Stimulated activated CD4-positive, alpha-beta T cell treated with anti-CD3 and anti-CD28 coated beads, TNF-alpha, amount 100 ng/mL, for 24 hours (primary cell): ENCODE results near the gene NFIX.
A peak's percentile ranks its signal among the peaks of the same experiment; 100 is the strongest.

Experiments
- DNase-seq, 3 experiments: peaks; one replicate each; pipeline ENCODE4 v3.0.0-alpha.2; 2020; ENCODE audit warnings: low read depth in 3 of 3

Gene NFIX

GRCh38 chr19:13122980-13123957 is 128.0 kb downstream of the NFIX start:
- no peak for DNase-seq

- no peak for DNase-seq
Measured at GRCh38 chr19:13127051-13127450, 131.8 kb downstream of the NFIX start.

DNA sequence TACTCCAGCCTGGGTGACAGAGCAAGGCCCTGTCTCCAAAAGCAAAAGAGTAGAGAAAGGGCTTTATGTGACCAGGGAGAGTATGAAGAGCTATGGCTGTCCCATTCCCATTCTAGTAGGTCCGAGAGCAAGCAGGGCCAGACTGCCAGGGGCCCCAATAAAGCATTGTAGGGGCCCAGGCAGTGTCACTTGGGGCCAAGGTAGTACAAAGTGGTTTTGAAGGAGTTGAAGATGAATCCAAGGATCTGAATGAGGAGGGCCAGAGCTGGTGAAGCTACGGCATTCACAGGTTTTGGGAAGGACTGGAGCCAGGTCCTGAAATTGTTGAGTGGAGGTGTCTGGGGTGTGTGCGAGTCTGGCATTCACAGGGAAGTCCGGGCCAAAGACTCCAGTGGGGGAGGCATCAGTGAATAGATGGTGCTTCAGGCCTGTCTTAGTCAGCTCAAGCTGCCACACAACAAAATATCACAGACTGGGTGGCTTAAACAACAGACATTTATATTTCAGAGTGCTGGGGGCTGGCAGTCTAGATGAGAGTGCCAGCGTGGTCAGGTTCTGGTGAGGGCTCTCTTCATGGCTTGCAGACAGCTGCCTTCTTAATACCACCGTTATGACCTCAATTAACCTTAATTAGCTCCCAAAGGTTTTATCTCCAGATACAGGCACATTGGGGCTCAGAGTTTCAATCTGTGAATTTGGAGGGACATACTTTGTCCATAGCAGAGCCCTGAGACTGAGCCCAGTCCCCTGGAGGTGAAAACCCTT is 132.7 kb downstream of the NFIX start:
- no peak for DNase-seq

GRCh38 chr19:13128583-13128982 is 133.3 kb downstream of the NFIX start:
- no peak for DNase-seq

GRCh38 chr19:13129384-13129783 is 134.1 kb downstream of the NFIX start:
- DNase-seq = no peak

DNA sequence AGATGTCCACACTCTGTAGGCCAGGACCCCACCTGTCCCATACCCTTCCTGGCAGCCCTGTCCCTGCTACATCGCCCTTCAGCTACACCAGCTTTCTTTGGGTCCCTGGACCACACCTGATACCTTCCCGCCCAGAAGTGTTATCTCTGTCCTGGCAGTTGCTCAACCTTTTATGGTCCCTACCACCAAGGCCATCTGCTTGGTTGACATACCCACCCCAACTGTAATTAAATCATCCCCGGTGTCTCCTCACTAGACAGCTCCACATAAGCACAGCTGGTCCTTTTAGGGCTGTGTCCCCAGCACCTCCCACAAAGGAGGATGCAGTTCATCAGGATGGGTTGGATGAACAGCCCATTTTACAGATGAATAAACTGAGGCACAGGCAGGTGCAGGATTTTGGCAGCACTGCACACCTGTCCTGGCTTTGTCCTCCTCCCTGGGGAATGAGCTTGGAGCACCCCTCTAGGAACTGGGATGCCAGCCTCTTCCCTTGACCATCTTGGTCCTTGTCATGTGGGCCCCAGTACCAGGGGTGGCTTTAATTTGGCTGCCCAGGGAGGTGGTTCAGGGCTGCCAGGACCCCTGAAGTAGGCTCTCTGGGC is 135.7 kb downstream of the NFIX start:
- no peak for DNase-seq

DNA sequence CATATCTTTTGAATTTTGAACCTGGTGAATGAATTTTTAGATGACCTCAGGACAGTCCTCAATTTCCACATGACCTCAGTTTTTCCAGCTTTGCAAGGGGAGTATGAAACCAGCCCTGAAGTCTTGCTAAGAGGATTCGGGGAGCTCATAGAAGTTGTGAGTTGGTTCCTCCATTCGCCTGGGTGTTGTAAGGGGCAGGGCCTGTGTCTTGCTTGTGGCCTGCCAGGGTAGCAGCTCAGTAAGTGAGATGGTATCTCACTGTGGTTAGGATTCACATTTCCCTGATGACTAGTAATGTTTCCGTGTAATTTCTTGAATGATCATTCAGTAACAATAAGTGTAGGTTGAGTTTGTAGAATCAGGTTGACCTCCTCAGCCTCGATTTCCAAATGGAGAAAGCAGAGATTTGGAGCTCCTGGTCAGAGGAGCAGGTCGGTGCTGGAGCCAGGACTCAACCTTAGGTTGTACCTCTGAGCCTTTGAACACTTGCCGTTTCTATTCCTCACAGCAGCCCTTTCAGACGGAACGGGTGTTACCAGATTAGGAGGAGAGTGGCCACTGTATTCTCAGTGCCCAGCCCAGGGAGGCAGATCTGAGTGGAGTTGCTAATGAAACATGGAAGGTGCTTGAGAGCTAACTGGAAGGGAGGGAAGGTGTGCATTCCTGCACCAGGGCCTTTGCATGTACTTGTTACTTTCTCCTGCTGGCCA is 137.4 kb downstream of the NFIX start:
- peak in 1 of 3 experiments; percentile 70 for DNase-seq

DNA sequence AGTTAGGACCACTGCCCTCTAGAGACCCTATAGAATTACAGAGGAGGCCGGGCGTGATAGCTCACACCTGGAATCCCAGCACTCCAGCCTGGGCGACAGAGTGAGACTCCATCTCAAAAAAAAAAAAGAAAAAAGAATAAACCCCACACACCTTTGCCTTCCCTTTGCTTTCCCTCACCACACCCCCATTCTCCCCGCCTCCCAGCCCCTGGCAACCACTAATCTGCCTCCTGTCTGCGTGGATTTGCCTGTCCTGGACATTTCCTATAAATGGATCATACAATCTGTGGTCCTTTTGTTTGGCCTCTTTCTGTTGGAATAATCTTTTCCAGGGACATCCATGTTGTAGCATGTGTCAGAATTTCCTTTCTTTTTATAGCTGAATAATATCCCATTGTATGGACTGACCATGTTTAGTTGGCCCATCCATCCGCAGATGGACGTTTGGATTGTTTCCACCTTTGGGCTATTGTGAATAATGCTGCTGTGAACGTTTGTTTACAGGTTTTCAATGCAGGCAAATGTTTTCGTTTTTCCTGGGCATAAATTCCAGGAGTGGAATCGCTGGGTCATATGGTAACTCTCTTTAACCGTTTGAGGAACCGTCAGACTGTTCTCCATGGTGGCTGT is 138.1 kb downstream of the NFIX start:
- DNase-seq = no peak

DNA sequence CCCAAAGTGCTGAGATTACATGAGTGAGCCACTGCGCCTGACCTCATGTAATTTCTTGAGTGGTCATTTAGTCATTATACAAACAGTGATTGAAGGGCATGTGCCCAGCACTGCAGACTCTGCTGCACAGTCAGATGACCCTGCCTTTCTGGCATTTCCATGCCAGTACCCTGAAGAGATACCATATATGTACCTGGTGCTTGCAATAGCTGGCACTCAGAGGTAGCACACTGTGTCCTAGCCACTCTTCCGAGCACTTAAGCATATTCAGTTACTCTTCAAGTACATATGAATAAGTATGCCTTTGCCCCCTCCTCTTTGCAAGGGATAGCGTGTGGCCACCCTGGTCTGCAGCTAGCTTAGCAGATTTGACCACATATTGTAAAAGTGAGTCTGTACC is 139.4 kb downstream of the NFIX start:
- no peak for DNase-seq

DNA sequence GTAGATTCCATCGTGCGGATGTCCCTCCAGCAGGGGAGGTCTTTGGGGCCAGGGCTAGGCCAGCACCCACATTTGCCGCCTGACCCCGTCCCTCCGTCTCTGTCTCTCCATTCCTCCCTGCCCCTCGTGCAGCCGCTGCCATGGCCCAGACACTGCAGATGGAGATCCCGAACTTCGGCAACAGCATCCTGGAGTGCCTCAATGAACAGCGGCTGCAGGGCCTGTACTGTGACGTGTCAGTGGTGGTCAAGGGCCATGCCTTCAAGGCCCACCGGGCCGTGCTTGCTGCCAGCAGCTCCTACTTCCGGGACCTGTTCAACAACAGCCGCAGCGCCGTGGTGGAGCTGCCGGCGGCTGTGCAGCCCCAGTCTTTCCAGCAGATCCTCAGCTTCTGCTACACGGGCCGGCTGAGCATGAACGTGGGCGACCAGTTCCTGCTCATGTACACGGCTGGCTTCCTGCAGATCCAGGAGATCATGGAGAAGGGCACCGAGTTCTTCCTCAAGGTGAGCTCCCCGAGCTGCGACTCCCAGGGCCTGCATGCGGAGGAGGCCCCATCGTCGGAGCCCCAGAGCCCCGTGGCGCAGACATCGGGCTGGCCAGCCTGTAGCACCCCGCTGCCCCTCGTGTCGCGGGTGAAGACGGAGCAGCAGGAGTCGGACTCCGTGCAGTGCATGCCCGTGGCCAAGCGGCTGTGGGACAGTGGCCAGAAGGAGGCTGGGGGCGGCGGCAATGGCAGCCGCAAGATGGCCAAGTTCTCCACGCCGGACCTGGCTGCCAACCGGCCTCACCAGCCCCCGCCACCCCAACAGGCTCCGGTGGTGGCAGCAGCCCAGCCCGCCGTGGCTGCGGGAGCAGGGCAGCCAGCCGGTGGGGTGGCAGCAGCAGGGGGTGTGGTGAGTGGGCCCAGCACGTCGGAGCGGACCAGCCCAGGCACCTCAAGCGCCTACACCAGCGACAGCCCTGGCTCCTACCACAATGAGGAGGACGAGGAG is 140.1 kb downstream of the NFIX start:
- no peak for DNase-seq

DNA sequence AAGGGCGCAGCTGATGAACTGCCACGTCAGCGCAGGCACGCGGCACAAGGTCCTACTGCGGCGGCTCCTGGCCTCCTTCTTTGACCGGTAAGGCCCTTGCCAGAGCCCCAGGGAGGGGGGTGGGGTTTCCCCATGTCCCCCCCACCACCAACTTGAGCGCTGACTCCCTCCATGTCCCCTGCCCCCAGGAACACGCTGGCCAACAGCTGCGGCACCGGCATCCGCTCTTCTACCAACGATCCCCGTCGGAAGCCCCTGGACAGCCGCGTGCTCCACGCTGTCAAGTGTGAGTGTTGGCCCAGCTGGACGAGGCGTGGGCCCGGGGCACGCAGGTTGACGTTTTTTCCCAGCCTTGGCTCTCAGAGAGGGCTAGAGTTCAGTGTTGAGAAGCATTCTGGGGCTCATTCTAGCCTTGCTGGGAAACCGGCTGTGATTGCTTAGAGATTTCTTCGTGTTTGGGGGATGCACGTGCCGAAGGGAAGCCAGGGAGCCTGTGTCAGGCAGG is 142.1 kb downstream of the NFIX start:
- DNase-seq = no peak

- DNase-seq = no peak
Measured at GRCh38 chr19:13138171-13138915, 143.1 kb downstream of the NFIX start.

DNA sequence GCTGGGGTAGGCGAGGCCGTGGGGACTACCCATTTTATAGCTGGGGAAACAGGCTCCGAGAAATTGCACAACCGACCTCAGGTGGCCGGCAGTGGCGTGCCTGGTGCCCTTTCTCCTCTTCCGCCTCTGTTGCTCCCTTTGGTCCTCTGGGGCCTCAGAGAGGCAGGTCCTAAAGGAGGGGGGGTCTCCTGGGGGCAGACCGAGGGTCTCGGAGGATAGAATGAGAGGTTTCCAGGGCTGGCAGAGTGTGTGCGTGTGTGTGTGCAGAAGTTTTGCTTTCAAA is 143.6 kb downstream of the NFIX start:
- DNase-seq = no peak

DNA sequence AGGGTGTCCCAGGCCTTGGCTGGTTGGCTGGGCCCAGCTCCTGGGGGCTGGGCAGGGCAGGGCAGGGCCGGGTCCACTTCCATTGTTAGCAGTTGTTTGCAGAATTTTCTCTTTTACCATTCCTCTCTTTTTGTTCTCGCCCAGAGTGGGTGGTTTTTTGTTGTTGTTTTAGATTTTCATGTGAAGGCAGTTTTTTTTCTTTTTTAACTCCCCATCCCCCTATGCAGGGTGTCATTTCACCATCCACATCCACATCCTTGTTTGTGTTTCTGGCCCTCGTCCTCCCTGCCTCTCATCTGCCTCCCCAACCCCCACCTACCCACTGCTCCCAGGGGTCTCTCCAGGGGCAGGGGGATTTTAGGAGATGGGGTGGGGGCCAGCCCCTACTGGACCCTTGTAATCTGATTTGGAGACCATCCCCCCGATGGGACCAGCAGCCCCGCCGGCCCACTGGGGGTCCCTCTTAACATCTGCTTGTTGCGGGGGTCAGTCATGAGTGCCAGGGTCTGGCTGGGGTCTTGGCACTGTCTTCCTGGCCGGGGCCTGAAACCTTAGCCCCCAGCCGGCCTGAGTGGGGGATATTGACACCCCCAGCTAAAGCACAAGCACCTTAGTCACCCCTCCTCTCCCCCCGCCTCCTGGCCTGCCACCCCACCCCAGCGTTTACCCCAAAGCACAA is 144.5 kb downstream of the NFIX start:
- no peak for DNase-seq

- no peak for DNase-seq
Measured at GRCh38 chr19:13146763-13147563, 151.7 kb downstream of the NFIX start.
